Activated CD4-positive, alpha-beta memory T cell treated with anti-CD3 and anti-CD28 coated beads for 36 hours (primary cell): ENCODE data around the gene L3MBTL1. TPM values are rescaled to one million over a fixed set of nuclear protein-coding genes. Genes with fewer than 3 reads are reported as not detected.

Experiments used
- CTCF ChIA-PET: fragments of 350-600 bp; sonication (Branson Sonifier 250); formaldehyde crosslinking; loops from one replicate; lab custom pipeline; 2021; ENCODE audit warnings: antibody characterized with exemption, inconsistent platforms; lab: Charles Lee
- POLR2A ChIA-PET: fragments of 350-600 bp; sonication (Branson Sonifier 250); formaldehyde crosslinking; loops from one replicate; lab custom pipeline; 2021; ENCODE audit warnings: antibody characterized with exemption; lab: Charles Lee
- DNase-seq: peaks from one replicate; pipeline ENCODE4 v3.0.0-alpha.2; 2020
- H3K27ac Mint-ChIP-seq: one replicate; pipeline ENCODE4 v1.8.0; 2021; ENCODE audit warnings: mixed read lengths
- H3K27me3 Mint-ChIP-seq: one replicate; pipeline ENCODE4 v1.8.0; 2021; ENCODE audit warnings: mixed read lengths
- H3K36me3 Mint-ChIP-seq: one replicate; pipeline ENCODE4 v1.8.0; 2021; ENCODE audit warnings: mixed read lengths
- H3K4me1 Mint-ChIP-seq: one replicate; pipeline ENCODE4 v1.8.0; 2021; ENCODE audit warnings: low read depth, mixed read lengths
- H3K4me3 Mint-ChIP-seq: one replicate; pipeline ENCODE4 v1.8.0; 2021; ENCODE audit warnings: mild to moderate bottlenecking, mixed read lengths
- H3K9me3 Mint-ChIP-seq: one replicate; pipeline ENCODE4 v1.8.0; 2021; ENCODE audit warnings: mixed read lengths
- intact Hi-C: fragments of 100-400 bp; cut with micrococcal nuclease; formaldehyde crosslinking; loops from one replicate; pipeline ENCODE4 v1.15.1; 2023
- total RNA-seq, 2 experiments: library from RNA; stranded (reverse); gene quantifications; one replicate each; pipeline ENCODE4 v1.2.3, GENCODE V29; 2021

L3MBTL1 gene
- total RNA-seq, 2 experiments from 2014 or later = 6.5 to 7.7 TPM

DNA sequence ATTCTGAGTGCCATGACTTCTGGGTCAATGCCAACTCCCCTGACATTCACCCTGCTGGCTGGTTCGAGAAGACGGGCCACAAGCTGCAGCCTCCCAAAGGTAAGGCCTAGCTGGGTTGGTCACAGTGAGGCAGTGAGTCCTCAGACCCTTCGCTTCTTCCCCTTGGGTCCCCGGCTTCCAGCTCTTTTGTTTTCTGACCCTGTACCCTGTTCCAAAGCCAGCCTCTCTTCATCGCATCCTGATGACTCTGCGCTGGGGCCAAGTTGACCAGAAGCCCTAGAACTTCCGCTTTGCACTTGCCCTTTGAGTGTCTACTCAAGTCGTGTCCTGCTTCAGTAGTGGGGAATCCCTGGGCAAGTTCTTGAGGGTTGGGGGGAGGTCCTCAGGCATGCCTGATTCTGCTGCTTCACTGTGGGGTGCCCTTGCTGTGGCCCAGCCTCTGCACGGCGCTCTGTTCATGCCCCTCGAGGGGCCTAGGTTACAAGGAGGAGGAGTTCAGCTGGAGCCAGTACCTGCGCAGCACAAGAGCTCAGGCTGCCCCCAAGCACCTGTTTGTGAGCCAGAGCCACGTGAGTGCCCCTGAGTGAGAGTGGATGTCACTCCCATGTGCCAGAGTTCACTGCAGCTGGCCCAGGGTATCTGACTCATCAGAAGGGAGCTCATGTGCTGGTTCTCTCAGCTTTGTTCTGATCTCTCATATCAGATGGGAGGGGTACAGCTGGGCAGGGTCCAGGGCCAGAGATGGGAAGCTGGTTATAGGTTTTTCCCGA, 23.0 kb downstream of the L3MBTL1 start:
- Mint-ChIP-seq H3K27ac (no peak overlapping the region), H3K4me1 (no peaks in the 10 kb centered on the region), H3K36me3 (no peaks in the 10 kb centered on the region), H3K27me3 (no peaks in the 10 kb centered on the region), H3K4me3 (no peak overlapping the region), H3K9me3 (no peaks in the 10 kb centered on the region)
- ChIA-PET CTCF (interaction anchor here (3.1 kb wide), 1 partner anchor 8 kb away, joined by 21 read pairs; no protein-coding TSS in a partner anchor), POLR2A (no interaction called here)
- DNase-seq = no peak
- intact Hi-C loops = no loop called here

DNA sequence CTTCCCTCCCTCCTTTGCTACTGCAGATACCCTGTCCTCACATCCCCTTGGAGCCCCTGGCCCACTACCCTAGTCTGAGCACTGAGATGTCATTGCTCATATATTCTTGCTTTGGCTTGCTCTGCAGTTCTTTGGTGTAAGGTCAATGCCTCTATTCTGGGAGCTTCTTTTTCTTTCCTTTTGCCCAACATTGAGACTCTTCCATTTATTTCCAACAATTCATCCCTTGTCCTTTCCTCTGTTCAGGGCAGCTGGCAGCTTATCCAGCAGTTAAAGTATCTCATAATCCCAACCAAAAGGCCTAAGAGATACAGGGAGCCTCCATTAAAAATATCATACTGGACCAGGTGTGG, 23.6 kb downstream of the L3MBTL1 start:
- H3K27ac Mint-ChIP-seq = no peak overlapping the region
- no peaks in the 10 kb centered on the region for H3K9me3 Mint-ChIP-seq
- H3K27me3 Mint-ChIP-seq = no peaks in the 10 kb centered on the region
- H3K4me1 Mint-ChIP-seq = no peaks in the 10 kb centered on the region
- intact Hi-C loops = no loop called here
- no peaks in the 10 kb centered on the region for H3K36me3 Mint-ChIP-seq
- POLR2A ChIA-PET = no interaction called here
- CTCF ChIA-PET = no interaction called here
- DNase-seq = no peak
- H3K4me3 Mint-ChIP-seq = no peak overlapping the region

DNA sequence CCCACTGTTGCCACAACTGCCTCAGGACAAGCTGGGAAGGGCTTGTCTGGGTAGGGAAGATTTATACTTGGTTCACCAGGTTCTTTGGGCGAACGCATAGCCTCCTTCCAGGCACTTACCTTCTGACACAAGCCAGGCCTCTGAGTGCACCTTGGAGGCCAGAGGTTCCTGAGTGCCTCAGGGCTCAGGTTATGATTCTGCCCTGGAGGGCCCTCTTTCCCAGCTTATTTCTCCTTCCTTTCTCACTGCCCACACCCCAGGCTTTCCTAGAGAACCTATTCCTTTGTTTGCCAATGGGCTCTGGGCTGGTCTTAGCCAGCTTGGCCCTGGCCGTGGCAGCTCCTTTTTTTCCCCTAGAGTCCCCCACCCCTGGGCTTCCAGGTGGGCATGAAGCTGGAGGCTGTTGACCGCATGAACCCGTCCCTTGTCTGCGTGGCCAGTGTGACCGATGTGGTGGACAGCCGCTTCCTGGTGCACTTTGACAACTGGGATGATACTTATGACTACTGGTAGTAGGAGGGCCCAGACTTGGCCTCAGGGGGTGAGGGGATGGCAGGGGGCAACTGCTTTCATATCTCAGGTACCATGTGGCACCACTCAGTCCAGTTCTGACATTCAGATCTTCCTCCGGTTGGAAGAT, 25.0 kb downstream of the L3MBTL1 start:
- POLR2A ChIA-PET = no interaction called here
- Mint-ChIP-seq H3K4me1 (no peaks in the 10 kb centered on the region), H3K4me3 (no peak overlapping the region), H3K36me3 (no peaks in the 10 kb centered on the region), H3K27ac (no peak overlapping the region), H3K9me3 (no peaks in the 10 kb centered on the region), H3K27me3 (no peaks in the 10 kb centered on the region)
- intact Hi-C loops = no loop called here
- CTCF ChIA-PET = no interaction called here
- DNase-seq = no peak

DNA sequence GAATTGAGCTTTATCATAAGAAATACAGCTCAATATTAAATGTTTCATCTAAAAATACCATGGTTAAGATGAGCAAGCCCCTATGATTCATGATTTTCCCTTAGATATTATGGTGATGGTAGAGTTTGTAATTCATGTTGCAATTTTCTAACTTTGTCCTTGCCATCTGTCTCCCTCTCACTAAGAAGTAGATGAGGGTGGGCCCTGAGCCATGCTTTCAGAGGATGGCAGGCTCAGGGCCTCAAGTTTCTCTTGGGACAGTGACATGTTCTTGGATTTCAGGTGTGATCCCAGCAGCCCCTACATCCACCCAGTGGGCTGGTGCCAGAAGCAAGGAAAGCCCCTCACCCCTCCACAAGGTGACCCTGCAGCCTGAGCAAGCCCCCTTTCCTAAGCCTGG, 25.6 kb downstream of the L3MBTL1 start:
- no peaks in the 10 kb centered on the region for H3K36me3 Mint-ChIP-seq
- no peaks in the 10 kb centered on the region for H3K4me1 Mint-ChIP-seq
- H3K27me3 Mint-ChIP-seq = no peaks in the 10 kb centered on the region
- no peak overlapping the region for H3K27ac Mint-ChIP-seq
- intact Hi-C loops = no loop called here
- no peak overlapping the region for H3K4me3 Mint-ChIP-seq
- ChIA-PET POLR2A (no interaction called here), CTCF (no interaction called here)
- DNase-seq = no peak
- H3K9me3 Mint-ChIP-seq = no peaks in the 10 kb centered on the region

DNA sequence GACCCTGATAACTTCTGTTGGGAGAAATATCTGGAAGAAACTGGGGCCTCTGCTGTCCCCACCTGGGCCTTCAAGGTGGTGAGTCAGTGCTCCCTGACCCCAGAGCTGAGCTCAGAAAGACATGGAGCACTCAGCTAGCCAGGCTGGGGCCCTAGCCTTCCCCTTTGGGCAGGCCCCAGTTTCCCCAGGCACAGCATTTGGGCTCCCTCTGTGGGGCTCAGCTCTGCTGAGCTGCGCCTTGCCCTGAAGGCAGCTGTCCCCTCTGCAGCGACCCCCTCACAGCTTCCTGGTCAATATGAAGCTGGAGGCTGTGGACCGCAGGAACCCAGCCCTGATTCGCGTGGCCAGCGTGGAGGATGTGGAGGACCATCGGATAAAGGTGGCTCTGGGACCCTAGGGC, 26.5 kb downstream of the L3MBTL1 start:
- Mint-ChIP-seq H3K36me3 (no peaks in the 10 kb centered on the region), H3K4me3 (no peak overlapping the region), H3K27ac (no peak overlapping the region), H3K9me3 (no peaks in the 10 kb centered on the region), H3K27me3 (no peaks in the 10 kb centered on the region), H3K4me1 (no peaks in the 10 kb centered on the region)
- ChIA-PET CTCF (interaction anchor here (9.7 kb wide), 1 partner anchor 158 kb away, joined by 86 read pairs; no protein-coding TSS in a partner anchor), POLR2A (no interaction called here)
- DNase-seq = no peak
- intact Hi-C loops = no loop called here

DNA sequence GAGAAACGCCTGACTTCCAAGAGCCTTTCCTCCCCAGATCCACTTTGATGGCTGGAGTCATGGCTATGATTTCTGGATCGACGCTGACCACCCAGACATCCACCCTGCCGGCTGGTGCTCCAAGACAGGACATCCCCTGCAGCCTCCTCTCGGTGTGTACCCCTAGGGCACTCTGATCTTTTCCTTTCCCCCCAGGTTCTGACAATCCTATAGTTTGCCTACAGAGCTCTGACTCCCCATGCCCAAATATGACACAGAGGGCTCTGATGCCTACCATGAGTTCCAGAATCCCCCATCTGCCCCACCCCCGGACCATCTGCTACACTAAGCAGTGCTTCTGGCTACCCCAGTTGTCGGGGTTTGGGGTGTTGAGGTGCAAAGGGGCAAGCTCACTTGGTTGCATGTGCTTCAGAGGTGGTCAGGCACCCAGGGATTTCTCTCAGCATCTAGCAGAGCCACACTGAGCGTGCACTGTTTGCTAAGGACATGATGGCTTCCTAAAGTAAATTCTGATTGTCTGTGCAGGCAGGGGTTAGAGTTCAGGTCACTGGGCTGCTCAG, 27.4 kb downstream of the L3MBTL1 start:
- no peaks in the 10 kb centered on the region for H3K36me3 Mint-ChIP-seq
- intact Hi-C loops = loop anchor here (5.0 kb wide), 1 partner anchor 157 kb away; no protein-coding TSS in a partner anchor
- H3K27ac Mint-ChIP-seq = no peak overlapping the region
- H3K4me3 Mint-ChIP-seq = no peak overlapping the region
- H3K27me3 Mint-ChIP-seq = no peaks in the 10 kb centered on the region
- POLR2A ChIA-PET = no interaction called here
- CTCF ChIA-PET = interaction anchor here (9.7 kb wide), 1 partner anchor 157 kb away, joined by 86 read pairs; no protein-coding TSS in a partner anchor
- no peaks in the 10 kb centered on the region for H3K9me3 Mint-ChIP-seq
- DNase-seq = no peak
- H3K4me1 Mint-ChIP-seq = no peaks in the 10 kb centered on the region

DNA sequence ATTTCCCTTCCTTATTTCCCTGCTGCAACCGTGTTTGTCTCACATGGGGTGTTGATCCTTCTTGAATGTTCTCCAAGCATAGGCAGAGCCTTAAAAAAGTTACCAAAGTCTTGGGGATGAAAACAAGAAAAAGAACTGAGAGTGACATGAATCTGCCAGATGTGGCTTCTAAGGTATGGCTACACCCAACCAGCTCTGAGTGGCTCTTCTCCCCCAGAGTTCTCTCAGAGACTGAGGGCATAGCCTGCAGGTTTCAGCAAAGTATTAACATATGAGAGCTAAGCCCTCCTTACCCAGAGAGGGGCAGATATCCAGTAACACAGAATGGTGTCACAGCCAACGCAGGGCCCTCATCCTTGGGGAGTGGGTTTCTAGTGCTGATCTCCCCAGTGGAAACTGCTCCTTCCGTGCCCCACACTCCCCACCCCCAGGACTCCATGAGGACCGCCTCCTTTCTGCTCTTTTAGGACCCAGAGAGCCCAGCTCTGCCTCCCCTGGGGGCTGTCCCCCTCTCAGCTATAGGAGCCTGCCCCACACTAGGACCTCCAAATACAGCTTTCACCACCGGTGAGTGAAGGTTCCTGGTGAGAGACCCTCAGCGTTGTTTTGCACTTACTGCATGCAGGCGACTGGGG, 28.0 kb downstream of the L3MBTL1 start:
- Mint-ChIP-seq H3K36me3 (no peaks in the 10 kb centered on the region), H3K27me3 (no peaks in the 10 kb centered on the region), H3K9me3 (no peaks in the 10 kb centered on the region), H3K4me1 (no peaks in the 10 kb centered on the region), H3K27ac (no peak overlapping the region), H3K4me3 (no peak overlapping the region)
- intact Hi-C loops = loop anchor here (5.0 kb wide), 1 partner anchor 157 kb away; no protein-coding TSS in a partner anchor
- DNase-seq = no peak
- CTCF ChIA-PET = interaction anchor here (1.6 to 9.7 kb wide), 2 partner anchors 38 to 157 kb away, joined by 3 to 86 read pairs; no protein-coding TSS in a partner anchor
- POLR2A ChIA-PET = no interaction called here

DNA sequence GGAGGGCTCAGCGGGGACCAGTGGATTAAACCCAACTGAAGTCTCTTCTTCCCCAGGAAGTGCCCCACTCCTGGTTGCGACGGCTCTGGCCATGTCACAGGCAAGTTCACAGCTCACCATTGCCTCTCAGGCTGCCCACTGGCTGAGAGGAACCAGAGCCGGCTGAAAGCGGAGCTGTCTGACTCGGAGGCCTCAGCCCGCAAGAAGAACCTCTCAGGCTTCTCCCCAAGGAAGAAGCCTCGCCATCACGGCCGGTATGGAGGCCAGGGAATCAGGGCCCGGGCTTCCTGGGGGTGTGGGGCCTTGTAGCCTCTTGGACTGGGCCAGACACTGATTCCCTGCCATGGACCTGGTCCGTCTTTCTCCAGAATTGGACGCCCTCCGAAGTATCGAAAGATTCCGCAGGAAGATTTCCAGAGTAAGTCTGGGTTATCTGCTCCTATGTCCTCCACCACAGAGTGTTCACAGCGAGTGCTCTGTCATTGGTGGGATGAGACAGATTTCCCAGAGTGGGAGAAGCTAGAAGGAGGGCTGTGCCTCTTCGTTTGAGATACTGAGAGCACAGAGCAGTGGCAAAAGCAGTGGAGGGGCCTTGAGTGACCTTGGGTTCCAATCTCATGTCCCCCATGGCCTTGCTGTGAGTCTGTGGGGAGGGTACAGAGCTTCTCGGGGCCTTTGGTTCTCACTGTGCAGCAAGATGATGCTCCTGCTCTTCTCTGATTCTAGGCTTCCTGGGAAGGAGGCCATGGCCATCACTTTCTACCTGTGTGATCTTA, 28.7 kb downstream of the L3MBTL1 start:
- intact Hi-C loops = loop anchor here (5.0 kb wide), 1 partner anchor 156 kb away; no protein-coding TSS in a partner anchor
- H3K4me1 Mint-ChIP-seq = no peaks in the 10 kb centered on the region
- no peaks in the 10 kb centered on the region for H3K36me3 Mint-ChIP-seq
- ChIA-PET POLR2A (no interaction called here), CTCF (interaction anchor here (0.8 to 9.7 kb wide), 3 partner anchors 38 to 546 kb away, joined by 3 to 86 read pairs (median 3); no protein-coding TSS in a partner anchor)
- DNase-seq = no peak
- no peaks in the 10 kb centered on the region for H3K27me3 Mint-ChIP-seq
- no peak overlapping the region for H3K27ac Mint-ChIP-seq
- no peaks in the 10 kb centered on the region for H3K9me3 Mint-ChIP-seq
- H3K4me3 Mint-ChIP-seq = no peak overlapping the region

DNA sequence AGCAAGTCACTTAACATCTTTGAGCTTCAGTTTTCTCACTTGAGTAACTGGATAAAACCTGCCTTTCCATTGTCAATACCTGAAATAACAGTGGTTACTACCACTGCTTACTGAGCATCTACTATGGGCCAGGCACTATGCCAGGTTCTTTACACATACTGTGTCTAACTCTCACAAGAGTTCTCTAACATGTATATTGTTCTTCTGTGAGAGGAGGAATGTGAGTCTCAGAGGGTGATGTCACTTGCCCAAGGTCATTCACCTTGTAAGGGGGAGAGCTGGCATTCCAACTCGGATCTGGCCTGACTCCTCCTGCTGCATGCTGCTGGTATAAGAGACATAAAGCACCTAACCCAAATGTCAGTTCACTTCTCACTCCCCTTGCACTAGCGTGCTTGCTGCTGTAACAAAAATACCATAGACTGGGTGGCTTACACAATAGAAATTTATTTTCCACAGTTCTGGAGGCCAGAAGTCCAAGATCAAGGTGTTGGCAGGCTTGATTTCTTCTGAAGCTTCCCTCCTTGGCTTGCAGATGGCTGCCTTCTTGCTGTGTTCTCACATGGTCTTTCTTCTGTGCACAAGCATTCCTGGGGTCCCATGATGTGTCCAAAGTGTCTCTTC, 29.4 kb downstream of the L3MBTL1 start:
- Mint-ChIP-seq H3K9me3 (no peaks in the 10 kb centered on the region), H3K4me1 (no peaks in the 10 kb centered on the region), H3K27ac (no peak overlapping the region), H3K36me3 (no peaks in the 10 kb centered on the region), H3K27me3 (no peaks in the 10 kb centered on the region), H3K4me3 (no peak overlapping the region)
- ChIA-PET CTCF (interaction anchor here (0.8 to 9.7 kb wide), 7 partner anchors 8 to 557 kb away, joined by 3 to 86 read pairs (median 4); no protein-coding TSS in a partner anchor), POLR2A (no interaction called here)
- intact Hi-C loops = loop anchor here (5.0 kb wide), 1 partner anchor 155 kb away; no protein-coding TSS in a partner anchor
- no peak for DNase-seq

DNA sequence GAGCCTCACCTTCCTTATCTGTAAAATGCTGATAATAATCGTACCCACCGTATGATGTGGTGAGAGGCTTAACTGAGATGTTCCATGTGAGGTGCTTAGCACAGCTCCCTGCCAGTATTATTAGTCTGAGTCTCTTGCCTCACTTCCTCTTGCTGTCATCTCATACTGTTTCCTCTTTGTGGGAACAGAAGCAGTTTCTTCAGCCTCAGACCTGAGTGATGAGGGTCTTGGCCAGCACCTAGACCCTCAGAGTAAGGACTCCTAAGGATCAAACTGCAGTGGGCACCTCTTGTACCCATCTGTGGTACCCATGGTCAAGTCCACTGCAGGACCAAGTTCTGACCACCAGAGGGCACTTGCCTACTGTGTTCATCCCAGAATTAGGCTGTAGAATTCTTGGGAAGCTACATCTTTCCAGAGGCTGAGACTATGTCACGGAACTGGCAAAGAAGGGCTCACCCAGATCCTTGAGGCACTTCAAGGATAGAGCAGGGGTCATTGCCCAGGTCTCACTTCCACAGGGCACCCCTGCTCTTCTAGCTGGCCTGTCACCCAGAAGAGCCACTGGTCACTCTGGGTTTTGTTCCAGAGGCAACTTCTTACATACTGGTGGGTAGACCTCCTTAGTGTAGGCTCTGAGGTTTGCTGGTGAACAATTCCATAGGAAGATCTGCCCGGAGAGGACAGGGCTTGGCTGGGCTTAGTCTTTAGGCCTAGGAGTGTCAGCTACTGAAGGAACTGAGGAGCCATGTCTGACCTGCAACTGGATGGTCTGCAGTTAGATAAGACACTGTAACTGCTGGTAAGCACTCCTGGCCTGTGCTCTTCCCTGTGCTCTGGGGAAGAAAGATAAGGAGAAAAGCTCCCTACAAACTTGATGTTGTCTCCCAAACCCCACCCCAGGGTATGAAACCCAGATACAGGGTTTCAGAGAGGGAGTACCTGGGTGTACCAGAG, 30.7 kb downstream of the L3MBTL1 start:
- POLR2A ChIA-PET = no interaction called here
- H3K27me3 Mint-ChIP-seq = no peaks in the 10 kb centered on the region
- no peaks in the 10 kb centered on the region for H3K4me1 Mint-ChIP-seq
- peak; percentile 54 for DNase-seq
- no peak overlapping the region for H3K27ac Mint-ChIP-seq
- H3K9me3 Mint-ChIP-seq = no peaks in the 10 kb centered on the region
- H3K36me3 Mint-ChIP-seq = no peaks in the 10 kb centered on the region
- no peak overlapping the region for H3K4me3 Mint-ChIP-seq
- intact Hi-C loops = loop anchor here (2.0 to 5.0 kb wide), 2 partner anchors 154 to 543 kb away; no protein-coding TSS in a partner anchor
- CTCF ChIA-PET = interaction anchor here (0.6 to 9.7 kb wide), 36 partner anchors 9 to 785 kb away, joined by 3 to 86 read pairs (median 4); partner anchors contain the start of genes IFT52 and SGK2
